HG02759 (cell line): ENCODE measurements around the gene PRPH2.
"Not testable (repeated sequence)": the region's sequence is repeated elsewhere in the genome, so short reads cannot be mapped to it uniquely, and the experiment has no call there.

ENCODE experiments used
- ATAC-seq: cut with Tn5 transposase; IDR thresholded peaks from one replicate; pipeline ENCODE4 v1.9.1; 2021; ENCODE audit warnings: mild to moderate bottlenecking, moderate library complexity; ENCODE audit not compliant: unreplicated experiment

Gene PRPH2

DNA sequence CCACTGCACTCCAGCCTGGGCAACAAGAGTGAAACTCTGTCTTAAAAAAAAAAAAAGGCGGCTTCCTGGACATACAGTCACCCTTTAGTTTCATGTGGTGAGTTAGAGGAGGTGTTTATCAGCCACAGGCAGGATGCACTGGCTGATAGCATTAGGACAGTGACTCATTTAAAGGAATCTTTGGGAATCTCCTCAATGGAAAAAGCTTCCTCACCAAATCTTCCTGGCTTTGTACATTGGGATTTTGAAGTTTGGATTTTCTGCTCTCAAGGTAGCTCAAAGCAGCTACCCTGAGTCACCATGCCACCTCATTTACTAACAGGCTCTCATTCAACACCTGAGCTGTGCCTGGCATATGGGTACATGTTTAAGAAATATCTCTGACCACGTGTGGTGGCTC is 20.2 kb downstream of the PRPH2 start:
- no peak for ATAC-seq

GRCh38 chr6:42698217-42698616 is 24.2 kb downstream of the PRPH2 start:
- no peak for ATAC-seq

DNA sequence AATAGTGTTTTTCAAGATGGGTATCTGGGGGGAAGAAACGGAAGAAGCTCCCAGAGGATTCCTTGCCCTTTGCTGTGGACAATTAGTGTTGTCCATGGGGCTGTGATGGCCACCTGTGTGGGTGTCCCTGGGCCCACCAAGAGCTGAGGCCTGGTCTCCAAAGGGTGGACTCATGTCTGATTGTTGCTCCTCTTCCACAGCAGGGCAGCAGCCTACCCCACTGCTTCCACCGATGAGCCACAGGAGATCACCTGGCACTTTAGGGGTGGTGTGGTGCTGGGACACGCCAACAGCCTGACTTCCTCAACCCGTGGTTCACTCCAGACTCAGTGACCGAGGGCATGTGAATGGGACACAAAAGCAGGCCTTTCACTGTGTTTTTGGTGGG is 25.1 kb downstream of the PRPH2 start:
- ATAC-seq: no peak

DNA sequence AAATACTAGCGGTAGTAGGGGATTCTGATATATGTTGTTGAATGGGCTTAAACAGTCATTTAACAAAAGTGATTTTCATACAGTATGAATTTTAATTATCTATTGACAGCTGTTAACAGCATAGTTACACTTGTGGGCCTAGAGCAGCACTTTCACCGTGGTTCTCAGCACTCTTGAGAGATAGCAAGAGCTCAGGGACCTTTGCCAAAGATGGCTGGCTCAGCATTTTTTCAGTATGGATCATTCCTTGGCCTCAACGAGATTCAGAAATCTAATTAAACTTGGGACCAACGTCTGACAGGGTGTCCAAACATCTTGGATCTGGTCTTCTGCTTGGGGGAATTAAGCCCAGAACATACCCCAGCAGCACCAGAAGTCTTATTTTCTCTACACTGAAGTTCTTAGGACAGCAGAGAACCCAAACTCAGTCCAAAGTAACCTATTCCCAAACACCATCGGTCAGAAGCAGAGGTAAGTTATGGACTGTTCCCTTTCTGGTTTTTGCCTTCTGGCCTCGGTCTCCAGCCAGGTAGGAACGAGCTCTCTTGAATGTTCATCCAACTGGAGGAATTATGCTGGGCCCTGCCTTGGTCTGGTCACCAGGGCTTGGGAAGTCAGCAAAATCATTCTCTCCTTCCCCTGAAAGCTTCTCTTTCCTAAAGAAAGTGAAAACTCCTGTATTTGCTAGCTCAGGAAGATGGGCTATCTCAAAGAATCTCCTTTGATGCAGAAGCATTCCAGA is 25.7 kb downstream of the PRPH2 start:
- no peak for ATAC-seq

- no peak for ATAC-seq
Measured at GRCh38 chr6:42694586-42694985, 27.8 kb downstream of the PRPH2 start.

DNA sequence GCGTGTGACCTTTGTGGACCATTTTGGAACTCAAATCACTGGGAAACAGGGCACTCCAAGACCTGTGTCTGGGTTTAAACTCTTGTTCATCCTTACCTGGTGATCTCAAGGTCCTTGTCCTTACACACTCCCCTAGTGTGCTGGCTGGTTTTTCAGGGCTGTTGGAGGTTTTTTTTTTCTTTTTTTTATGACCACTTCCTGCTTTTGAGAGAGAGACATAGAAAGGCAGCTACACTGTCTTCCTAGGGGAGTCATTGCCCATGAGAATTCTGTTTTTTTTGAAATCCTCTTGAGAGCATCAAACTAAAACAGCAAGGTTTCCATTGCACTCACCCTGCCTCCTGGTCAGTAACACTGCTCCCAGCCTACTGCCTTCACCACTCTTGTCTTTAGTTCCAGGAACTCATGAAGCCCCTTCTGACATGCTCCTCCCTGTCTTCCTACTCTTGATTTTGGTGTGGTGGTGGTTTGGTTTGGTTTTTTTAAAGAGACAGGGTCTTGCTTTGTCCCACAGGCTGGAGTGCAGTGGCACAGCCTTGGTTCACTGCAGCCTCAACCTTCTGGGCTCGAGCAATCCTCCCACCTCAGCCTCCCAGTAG is 28.6 kb downstream of the PRPH2 start:
- ATAC-seq: no peak

DNA sequence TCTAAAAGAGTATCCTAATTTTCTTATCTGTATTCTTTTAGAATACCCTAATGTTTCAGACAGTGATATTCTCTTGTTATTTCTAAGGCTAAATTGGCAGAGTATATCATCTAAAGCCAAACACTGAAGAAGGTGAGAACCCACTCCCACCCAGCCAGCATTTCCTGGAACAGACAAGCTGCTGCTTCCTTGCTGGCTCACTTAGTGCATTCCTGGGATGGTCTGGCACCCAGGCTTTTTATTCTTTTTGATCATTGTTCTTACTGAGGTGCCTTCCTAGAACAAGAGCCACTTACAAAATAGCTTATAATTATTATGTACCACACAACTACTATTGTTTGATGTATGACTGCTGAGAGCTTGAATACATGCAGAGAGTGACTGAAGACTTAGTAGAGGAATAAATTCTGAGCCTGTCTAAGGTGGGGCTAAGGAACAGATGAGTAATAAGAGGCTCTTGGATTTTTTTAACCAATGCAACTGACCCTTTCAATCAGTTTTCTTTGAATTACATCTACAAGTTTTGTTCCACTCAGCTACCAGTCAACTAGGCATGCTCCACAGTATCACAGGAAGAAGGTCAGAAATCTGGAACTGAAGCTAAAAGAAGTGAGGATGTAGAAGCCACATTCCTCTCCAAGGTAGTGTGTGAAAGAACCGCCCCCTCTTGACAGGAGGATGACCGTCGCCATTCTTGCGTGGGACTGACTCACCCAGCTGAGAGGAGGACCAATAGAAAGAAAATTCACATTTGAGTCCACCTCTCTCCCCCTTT is 30.1 kb downstream of the PRPH2 start:
- no peak for ATAC-seq

DNA sequence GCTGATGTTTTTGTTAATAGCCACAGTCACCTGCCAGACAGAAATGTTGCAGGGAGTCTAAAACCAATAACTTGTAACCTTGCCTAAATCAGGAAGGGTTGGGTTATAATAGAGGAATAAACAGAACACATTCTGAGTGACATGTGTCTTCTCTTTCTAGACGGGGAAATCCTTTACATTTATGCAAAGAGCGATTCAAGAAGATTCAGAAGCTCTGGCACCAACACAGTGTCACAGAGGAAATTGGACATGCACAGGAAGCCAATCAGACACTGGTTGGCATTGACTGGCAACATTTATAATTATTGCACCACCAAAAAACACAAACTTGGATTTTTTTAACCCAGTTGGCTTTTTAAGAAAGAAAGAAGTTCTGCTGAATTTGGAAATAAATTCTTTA is 31.5 kb downstream of the PRPH2 start:
- ATAC-seq: no peak

GRCh38 chr6:42690151-42690702 is 32.2 kb downstream of the PRPH2 start:
- no peak for ATAC-seq

DNA sequence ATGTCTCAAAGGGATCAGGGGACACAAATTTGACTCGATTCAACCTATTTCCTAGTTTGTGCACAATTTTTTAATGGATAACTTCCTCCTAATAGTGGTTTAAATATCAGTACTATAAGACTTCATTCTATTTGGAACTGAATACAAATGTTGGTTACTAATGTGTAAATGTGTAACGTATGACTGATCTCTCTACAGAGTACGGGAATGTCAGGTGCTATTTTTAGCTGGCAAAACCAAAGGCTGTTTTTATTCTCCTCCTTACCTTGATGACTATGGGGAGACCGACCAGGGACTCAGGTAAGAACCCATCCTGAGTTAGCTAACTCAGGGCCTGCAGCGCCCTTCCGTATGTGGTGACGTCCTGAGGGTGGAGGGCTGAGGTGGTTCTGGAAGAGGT is 33.0 kb downstream of the PRPH2 start:
- ATAC-seq: no peak

DNA sequence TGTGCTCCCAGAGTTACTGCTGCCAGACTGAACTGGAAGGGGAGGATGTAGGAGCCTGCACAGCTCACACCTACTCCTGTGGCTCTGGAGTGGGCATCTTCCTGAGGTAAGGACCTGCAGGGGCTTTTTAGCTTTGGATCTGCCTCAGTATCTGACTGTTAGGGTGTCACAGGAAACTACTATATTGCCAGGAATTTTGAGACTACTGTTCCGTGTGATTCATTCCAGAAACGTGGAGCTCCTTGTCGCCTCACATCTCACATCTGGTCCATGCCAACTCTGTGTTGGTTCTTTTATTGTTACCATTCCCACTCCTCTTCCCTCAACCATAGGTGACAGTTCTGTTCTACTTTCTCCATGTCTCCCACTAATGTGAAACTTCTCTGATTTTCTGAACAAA is 34.1 kb downstream of the PRPH2 start:
- ATAC-seq: no peak

GRCh38 chr6:42679358-42679757 is 43.0 kb downstream of the PRPH2 start:
- no peak for ATAC-seq

DNA sequence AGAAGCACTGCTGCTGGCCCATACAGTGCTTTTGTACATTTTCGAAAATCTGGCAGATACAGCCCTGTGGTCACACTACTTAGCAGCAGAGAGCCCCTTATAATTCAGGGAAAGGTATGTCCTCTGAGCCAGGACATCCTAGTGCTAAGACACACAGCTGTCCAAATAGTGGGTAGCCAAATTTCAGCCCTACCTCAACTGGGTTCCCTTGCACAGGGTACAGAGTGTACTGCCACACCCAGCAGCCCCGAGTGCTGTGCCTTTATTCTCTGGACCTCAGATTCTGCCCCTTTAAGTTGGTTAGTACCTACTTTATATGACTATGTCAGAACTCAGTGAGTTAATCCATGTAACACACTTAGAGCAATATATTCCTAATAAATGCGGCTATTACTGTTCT is 47.6 kb downstream of the PRPH2 start:
- ATAC-seq: no peak

DNA sequence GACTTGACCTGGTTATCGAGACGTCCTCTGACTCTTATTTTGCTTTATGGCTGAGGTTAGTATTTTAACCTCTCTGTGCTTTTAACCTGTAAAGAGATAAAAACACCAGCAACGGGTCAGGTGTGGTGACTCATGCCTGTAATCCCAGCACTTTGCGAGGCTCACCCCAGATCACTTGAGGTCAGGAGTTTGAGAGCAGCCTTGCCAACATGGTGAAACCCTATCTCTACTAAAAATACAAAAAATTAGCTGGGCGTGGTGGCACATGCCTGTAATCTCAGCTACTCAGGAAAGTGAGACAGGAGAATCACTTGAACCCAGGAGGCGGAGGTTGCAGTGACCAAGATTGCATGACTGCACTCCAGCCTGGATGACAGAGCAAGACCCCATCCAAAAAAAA is 48.0 kb downstream of the PRPH2 start:
- ATAC-seq: not testable (repeated sequence)

- ATAC-seq: no peak
Measured at GRCh38 chr6:42664718-42665117, 57.7 kb downstream of the PRPH2 start.

- ATAC-seq: no peak
Measured at GRCh38 chr6:42661540-42662153, 60.8 kb downstream of the PRPH2 start.

DNA sequence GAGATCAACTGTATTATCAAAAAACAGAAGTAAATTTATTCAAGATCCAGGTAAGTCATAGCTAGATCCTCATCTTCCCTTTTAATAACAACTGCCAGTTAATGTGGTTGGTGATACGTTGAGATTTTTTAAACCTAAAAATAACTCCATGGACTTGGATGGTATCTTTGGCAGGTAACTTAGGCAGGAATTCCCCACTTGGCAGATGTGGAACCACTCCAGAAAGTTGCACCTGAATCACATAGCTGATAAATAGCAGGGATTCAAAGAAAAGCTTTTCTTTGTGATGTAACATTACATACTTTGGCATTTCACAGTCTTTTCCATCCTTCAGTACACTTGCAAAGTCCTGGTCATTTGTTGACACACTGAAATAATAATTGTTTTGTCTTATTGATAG is 62.6 kb downstream of the PRPH2 start:
- no peak for ATAC-seq

GRCh38 chr6:42653851-42654250 is 68.5 kb downstream of the PRPH2 start:
- no peak for ATAC-seq

DNA sequence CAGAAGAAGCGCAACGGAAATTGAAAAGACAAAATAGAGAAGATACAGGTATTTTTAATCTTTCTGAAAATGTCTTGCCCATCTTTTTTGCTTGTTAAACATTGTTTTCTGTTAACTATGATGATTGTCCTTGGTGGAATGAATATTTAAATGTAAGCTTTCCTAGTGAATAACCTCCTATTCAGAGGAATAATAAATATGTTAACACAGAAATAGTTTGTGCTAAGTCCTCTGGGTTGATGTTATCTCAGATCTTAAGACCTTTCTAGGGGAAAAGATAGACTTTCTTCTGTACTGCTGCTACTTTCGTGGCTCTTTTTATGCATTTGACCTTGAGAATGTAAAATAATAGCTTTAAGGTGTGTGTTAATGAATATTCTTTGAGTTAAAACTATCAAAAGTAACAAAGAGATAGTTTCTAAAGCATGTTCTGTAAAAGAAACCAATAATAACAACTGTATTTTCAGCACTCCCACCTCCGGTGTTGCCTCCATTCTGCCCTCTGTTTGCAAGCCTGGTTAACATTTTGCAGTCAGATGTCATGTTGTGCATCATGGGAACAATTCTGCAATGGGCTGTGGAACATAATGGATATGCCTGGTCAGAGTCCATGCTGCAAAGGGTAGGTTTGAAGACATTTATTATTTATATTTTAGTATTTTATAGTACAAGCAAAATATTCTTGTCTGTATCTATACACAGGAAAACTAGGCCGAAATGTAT is 70.2 kb downstream of the PRPH2 start:
- no peak for ATAC-seq
